Psoas muscle (tissue), 8 donors: ENCODE measurements around the gene ACADS. TPM values are rescaled to one million over a fixed set of nuclear protein-coding genes. Genes with fewer than 3 reads are reported as not detected.

ENCODE experiments used
- ATAC-seq, 4 donors: fragments of 200-7000 bp; cut with Tn5 transposase; one replicate each; pipeline ENCODE4 v1.9.1; 2020; ENCODE audit warnings: moderate library complexity in 3 of 4, mild to moderate bottlenecking in 2 of 4
- DNase-seq, 2 donors: peaks; one replicate each; pipeline ENCODE4 v3.0.0-alpha.2; 2020
- H3K27ac ChIP-seq: fragments of 200-600 bp; one replicate; pipeline ENCODE4 v1.8.0; 2022
- H3K27me3 ChIP-seq, 3 donors: fragments of 200-600 bp in 1 of 3; one replicate each; pipeline versions ENCODE4 v1.6.1 to v1.8.0; 2013 to 2022; ENCODE audit warnings: low read length in 2 of 3, mild to moderate bottlenecking in 2 of 3, moderate library complexity in 1 of 3; ENCODE audit not compliant: insufficient read depth in 3 of 3
- H3K36me3 ChIP-seq, 2 donors: fragments of 200-600 bp in 1 of 2; one replicate each; pipeline versions ENCODE4 v1.6.1 to v1.8.0; 2013 to 2022; ENCODE audit warnings: low read depth in 1 of 2, mild to moderate bottlenecking in 1 of 2, moderate library complexity in 1 of 2; ENCODE audit not compliant: insufficient read depth in 1 of 2
- H3K4me1 ChIP-seq: fragments of 200-600 bp; one replicate; pipeline ENCODE4 v1.8.0; 2022
- H3K4me3 ChIP-seq: fragments of 200-600 bp; one replicate; pipeline ENCODE4 v1.8.0; 2022; ENCODE audit warnings: mild to moderate bottlenecking
- H3K9me3 ChIP-seq: fragments of 200-600 bp; one replicate; pipeline ENCODE4 v1.8.0; 2022
- WGBS, 3 donors: extraction: QIAGEN DNeasy Blood & Tissue Kit; methylation state at CpG; one replicate each; pipeline versions ENCODE4 v1.1.6 to v1.1.7; 2013; 5-methylcytosine and 5-hydroxymethylcytosine counted together
- intact Hi-C, 2 donors: fragments of 100-400 bp; cut with DNase I; formaldehyde crosslinking; loops; one replicate each; pipeline versions ENCODE4 v1.11.0 to v1.14.2; 2022
- polyA plus RNA-seq, 3 donors: library from polyadenylated mRNA; stranded (reverse); fragments of 200-250 nt; gene quantifications; one replicate each; pipeline ENCODE4 v1.2.3, GENCODE V29; 2013
- total RNA-seq, 4 donors: library from RNA; stranded (reverse); fragmentation: NEBNext Ultra II Directional in 2 of 4; extraction: Animal tissue kit (Norgen Biotek cat#: 25700) in 2 of 4; gene quantifications; one replicate each; pipeline versions ENCODE4 v1.2.1 to v1.2.4, GENCODE V29; 2021 to 2023
- TF ChIP-seq, protein P1 (sequence below): fragments of 200-600 bp; IDR thresholded peaks from one replicate; pipeline ENCODE4 v1.8.0; 2022; ENCODE audit warnings: antibody characterized with exemption
- donor health status: healthy with polysubstance abuse.
- donor health status: DM: no; HTN: no; CAD: no; lungs with moderate emphysema.
- donor health status: Bipolar disorder and iron deficiency.
- donor health status: healthy.
- donor health status: DM: yes; HTN: yes; CAD: no.
- donor health status: DM: no; HTN: no; CAD: no.
- donor health status: DM: no; HTN: no; CAD: no.
- donor health status: DM: yes; HTN: yes; CAD: no.

The ACADS gene
- total and polyA plus RNA-seq, 7 donors, result 81.9 to 120 (median 106) TPM

DNA sequence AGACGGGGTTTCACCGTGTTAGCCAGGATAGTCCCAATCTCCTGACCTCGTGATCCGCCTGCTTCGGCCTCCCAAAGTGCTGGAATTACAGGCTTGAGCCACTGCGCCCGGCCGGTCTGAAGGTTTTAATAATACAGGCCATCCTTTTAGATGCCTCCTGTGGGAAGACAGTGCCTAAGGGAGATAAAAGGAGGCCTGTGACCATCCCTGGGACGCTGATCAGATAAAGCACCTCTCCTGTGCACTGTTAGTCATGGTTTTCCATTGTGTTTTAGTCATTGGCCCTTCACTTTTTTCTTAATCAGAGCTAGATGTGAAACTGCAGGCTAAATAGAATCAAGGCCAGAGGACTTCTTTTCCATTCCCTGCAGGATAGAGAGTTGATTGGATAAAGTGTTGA is 7.6 kb upstream of the ACADS start:
- no peak overlapping the region for H3K4me3 ChIP-seq
- WGBS, 3 donors, result 90 to 95% (median 94%) methylated on average over 9 of the region's 9 CpGs
- peaks cover 14 to 99% of the 10 kb centered on the region in 2 donors for H3K36me3 ChIP-seq
- no peak for ATAC-seq
- DNase-seq, result peak in 1 of 2 donors; percentile 16
- TF ChIP-seq, protein P1, sequence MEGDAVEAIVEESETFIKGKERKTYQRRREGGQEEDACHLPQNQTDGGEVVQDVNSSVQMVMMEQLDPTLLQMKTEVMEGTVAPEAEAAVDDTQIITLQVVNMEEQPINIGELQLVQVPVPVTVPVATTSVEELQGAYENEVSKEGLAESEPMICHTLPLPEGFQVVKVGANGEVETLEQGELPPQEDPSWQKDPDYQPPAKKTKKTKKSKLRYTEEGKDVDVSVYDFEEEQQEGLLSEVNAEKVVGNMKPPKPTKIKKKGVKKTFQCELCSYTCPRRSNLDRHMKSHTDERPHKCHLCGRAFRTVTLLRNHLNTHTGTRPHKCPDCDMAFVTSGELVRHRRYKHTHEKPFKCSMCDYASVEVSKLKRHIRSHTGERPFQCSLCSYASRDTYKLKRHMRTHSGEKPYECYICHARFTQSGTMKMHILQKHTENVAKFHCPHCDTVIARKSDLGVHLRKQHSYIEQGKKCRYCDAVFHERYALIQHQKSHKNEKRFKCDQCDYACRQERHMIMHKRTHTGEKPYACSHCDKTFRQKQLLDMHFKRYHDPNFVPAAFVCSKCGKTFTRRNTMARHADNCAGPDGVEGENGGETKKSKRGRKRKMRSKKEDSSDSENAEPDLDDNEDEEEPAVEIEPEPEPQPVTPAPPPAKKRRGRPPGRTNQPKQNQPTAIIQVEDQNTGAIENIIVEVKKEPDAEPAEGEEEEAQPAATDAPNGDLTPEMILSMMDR, result no peak
- H3K27ac ChIP-seq, result no peak overlapping the region
- no peaks in the 10 kb centered on the region for H3K27me3 ChIP-seq
- intact Hi-C loops, result no loop called here
- H3K4me1 ChIP-seq, result peaks cover 20% of the 10 kb centered on the region
- H3K9me3 ChIP-seq, result no peaks in the 10 kb centered on the region

DNA sequence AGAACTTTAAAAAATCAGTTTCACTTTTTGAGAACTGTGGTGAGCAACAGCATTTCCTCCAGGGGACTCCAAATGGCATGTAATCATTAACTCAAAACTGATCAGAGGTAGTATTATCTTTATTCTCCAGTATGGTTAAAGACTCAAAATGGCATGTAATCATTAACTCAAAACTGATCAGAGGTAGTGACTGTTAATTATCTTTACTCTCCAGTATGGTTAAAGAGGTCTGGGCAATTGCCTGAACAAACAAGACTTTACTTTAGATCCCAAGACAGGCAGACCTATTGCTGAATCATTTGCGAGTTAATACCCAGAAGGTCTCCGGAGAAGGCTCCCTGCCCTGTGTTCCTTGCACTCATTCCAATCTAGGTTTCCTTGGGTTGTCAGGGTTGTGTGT is 6.6 kb upstream of the ACADS start:
- intact Hi-C loops, result no loop called here
- Histone ChIP-seq H3K9me3 (no peaks in the 10 kb centered on the region), H3K27ac (no peak overlapping the region), H3K27me3 (no peaks in the 10 kb centered on the region), H3K36me3 (peaks cover 14 to 100% of the 10 kb centered on the region in 2 donors), H3K4me3 (no peak overlapping the region), H3K4me1 (peaks cover 18% of the 10 kb centered on the region)
- ATAC-seq (no peak), DNase-seq (no peak)
- TF ChIP-seq, protein P1, result no peak
- 94 to 98% (median 97%) methylated on average over 2 of the region's 2 CpGs for WGBS, 3 donors

GRCh38 chr12:120719496-120720233 is 6.0 kb upstream of the ACADS start:
- TF ChIP-seq, protein P1, result no peak
- Histone ChIP-seq H3K27ac (peak overlapping the region; percentile 83), H3K27me3 (no peaks in the 10 kb centered on the region), H3K4me1 (peaks cover 18% of the 10 kb centered on the region), H3K4me3 (no peak overlapping the region), H3K36me3 (peaks cover 14 to 96% of the 10 kb centered on the region in 2 donors), H3K9me3 (no peaks in the 10 kb centered on the region)
- peak in 2 of 4 donors; percentile 3 to 26 for ATAC-seq
- intact Hi-C loops, result no loop called here
- 82 to 95% (median 90%) methylated on average over 11 of the region's 11 CpGs for WGBS, 3 donors
- peak in 1 of 2 donors; percentile 27 for DNase-seq

DNA sequence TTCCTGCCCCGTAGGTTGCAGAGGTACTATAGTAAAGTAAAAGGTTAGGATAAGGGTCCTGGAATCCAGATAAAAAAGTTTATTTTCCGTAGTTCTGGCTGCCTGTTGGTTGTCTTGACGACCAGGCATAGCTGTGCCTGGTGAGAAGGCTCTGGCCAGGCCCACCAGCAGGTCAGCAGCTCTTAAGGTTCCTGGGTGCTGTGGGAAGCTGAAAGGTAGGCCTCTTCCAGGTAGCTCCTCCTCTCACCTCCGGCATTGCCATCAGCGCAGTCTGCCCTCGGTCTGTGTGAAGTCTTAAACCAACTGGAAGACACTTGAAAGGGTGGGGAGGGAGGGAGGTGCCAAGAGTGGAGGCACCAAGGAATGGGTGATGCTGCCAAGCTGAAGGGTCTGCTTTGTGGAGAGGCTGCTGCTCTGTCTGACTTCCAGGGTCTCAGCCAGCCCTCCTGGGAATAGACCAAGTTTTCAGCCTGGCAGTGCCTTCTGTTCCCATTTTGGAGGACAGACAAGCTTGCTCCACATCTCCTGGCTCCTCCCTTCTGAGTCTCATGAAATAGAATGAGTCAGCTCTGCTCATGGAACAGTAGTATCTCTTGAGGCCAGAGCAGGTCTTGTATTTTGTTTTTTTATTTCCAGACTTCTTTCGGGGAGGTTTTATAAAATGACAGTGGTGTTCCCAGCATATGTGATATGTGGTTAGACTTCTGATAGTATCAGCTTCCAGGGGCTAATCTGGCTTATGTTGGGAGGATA is 5.2 kb upstream of the ACADS start:
- 70 to 88% (median 79%) methylated on average over 7 of the region's 7 CpGs for WGBS, 3 donors
- TF ChIP-seq, protein P1, result no peak
- peak overlapping the region; percentile 83 for H3K27ac ChIP-seq

More for the DNA sequence above, 5.2 kb upstream of the ACADS start:
- Histone ChIP-seq H3K4me3 (no peak overlapping the region), H3K4me1 (peaks cover 24% of the 10 kb centered on the region), H3K36me3 (peaks cover 14 to 89% of the 10 kb centered on the region in 2 donors), H3K27me3 (no peaks in the 10 kb centered on the region), H3K9me3 (no peaks in the 10 kb centered on the region)
- ATAC-seq (peak; percentile 82 to 92 (median 85)), DNase-seq (peak in 1 of 2 donors; percentile 61)
- intact Hi-C loops, result no loop called here
